ENCODE results near the gene SLC9A2. TPM values are rescaled to one million over a fixed set of nuclear protein-coding genes. Genes with fewer than 3 reads are reported as not detected.

SLC9A2 gene
- total and polyA plus RNA-seq, 10 of the 15 experiments (the other 5 are each of a cell fraction or from before 2014, with no cell fraction given) = 0.13 to 1.2 (median 0.79) TPM

GRCh38 chr2:102588213-102588939 lies 31.0 kb upstream of the SLC9A2 start (continued):
- TF ChIP-seq, protein P1, sequence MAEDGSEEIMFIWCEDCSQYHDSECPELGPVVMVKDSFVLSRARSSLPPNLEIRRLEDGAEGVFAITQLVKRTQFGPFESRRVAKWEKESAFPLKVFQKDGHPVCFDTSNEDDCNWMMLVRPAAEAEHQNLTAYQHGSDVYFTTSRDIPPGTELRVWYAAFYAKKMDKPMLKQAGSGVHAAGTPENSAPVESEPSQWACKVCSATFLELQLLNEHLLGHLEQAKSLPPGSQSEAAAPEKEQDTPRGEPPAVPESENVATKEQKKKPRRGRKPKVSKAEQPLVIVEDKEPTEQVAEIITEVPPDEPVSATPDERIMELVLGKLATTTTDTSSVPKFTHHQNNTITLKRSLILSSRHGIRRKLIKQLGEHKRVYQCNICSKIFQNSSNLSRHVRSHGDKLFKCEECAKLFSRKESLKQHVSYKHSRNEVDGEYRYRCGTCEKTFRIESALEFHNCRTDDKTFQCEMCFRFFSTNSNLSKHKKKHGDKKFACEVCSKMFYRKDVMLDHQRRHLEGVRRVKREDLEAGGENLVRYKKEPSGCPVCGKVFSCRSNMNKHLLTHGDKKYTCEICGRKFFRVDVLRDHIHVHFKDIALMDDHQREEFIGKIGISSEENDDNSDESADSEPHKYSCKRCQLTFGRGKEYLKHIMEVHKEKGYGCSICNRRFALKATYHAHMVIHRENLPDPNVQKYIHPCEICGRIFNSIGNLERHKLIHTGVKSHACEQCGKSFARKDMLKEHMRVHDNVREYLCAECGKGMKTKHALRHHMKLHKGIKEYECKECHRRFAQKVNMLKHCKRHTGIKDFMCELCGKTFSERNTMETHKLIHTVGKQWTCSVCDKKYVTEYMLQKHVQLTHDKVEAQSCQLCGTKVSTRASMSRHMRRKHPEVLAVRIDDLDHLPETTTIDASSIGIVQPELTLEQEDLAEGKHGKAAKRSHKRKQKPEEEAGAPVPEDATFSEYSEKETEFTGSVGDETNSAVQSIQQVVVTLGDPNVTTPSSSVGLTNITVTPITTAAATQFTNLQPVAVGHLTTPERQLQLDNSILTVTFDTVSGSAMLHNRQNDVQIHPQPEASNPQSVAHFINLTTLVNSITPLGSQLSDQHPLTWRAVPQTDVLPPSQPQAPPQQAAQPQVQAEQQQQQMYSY (CRISPR knock-in tag; IDR thresholded peaks at IDR 0.05) = no peak

- BruUV-seq (replicated peaks) = no TSS peak
- Histone ChIP-seq H2AFZ (ENCODE audit: control insufficient read depth, low read depth, low read length) (no peak overlapping the region), H3K79me2 (ENCODE audit: control insufficient read depth, insufficient read depth, low read length) (no peaks in the 10 kb centered on the region), H3K27ac (ENCODE audit: control insufficient read depth, insufficient read depth) (no peak overlapping the region), H3K4me3 (no peak overlapping the region), H3K9me3 (replicated peaks; ENCODE audit: control insufficient read depth, insufficient read depth, low read length) (no peaks in the 10 kb centered on the region), H3K4me2 (ENCODE audit: control insufficient read depth, insufficient read depth) (no peak overlapping the region), H3K27me3 (replicated peaks in 1 of 2; ENCODE audit: control insufficient read depth in 2 of 2, insufficient read depth in 2 of 2, low read length in 1 of 2) (no peaks in the 10 kb centered on the region; a peak in 1 of 4 replicates), H3K9ac (ENCODE audit: control insufficient read depth, insufficient read depth, low read length) (no peak overlapping the region), H4K20me1 (ENCODE audit: control insufficient read depth, insufficient read depth) (no peaks in the 10 kb centered on the region), H3K36me3 (ENCODE audit: control insufficient read depth in 2 of 2, insufficient read depth in 2 of 2, low read length in 1 of 2) (no peaks in the 10 kb centered on the region), H3K4me1 (ENCODE audit: control insufficient read depth, insufficient read depth, low read length) (no peaks in the 10 kb centered on the region)
- DNase-seq (ENCODE audit: low read depth, low spot score) (no peak), FAIRE-seq (no peak), ATAC-seq (no peak)
- 4% methylated on average over 4 of the region's 4 CpGs for WGBS (ENCODE audit: insufficient coverage, insufficient replicate concordance, low lambda C conversion rate, missing lambda C conversion rate)
- in situ Hi-C loops (cut with MboI) (no loop called here), intact Hi-C loops (cut with micrococcal nuclease; ENCODE audit: unreplicated experiment) (no loop called here)
- SMC1A ChIA-PET (ENCODE audit: uncharacterized antibody, unreplicated experiment) = no interaction called here
- RAD21 ChIA-PET (ENCODE audit: unreplicated experiment) = no interaction called here
- TF ChIP-seq IRF4 (IDR thresholded peaks at IDR 0.05; ENCODE audit: low read depth, low read length) (no peak), ZNF592 (IDR thresholded peaks at IDR 0.05) (no peak), ZNF207 (IDR thresholded peaks at IDR 0.05; ENCODE audit: borderline replicate concordance) (no peak), FOXK2 (IDR thresholded peaks at IDR 0.05) (no peak), ZNF274 (IDR thresholded peaks at IDR 0.05; ENCODE audit: insufficient read depth, insufficient read length) (no peak), JUND (IDR thresholded peaks at IDR 0.05; ENCODE audit: low read depth, low read length) (no peak)
- CTCF ChIA-PET = no interaction called here
- POLR2A ChIA-PET = no interaction called here
Measured at GRCh38 chr2:102589444-102589843, 29.9 kb upstream of the SLC9A2 start.

Measured in GM12878 (cell line).